WTC11 (cell line): ENCODE measurements around the gene LPP. TPM values are rescaled to one million over a fixed set of nuclear protein-coding genes. Genes with fewer than 3 reads are reported as not detected.

Source experiments
- ATAC-seq: fragments of 200-7000 bp; cut with Tn5 transposase; 2 replicates; pipeline ENCODE4 v1.10.0; 2021; ENCODE audit warnings: mild to moderate bottlenecking, moderate library complexity
- CTCF ChIA-PET: fragments of 300-600 bp; sonication (Branson Sonifier 250); formaldehyde crosslinking; loops from one replicate; lab custom pipeline; 2021; ENCODE audit warnings: antibody characterized with exemption; lab: Charles Lee
- POLR2A ChIA-PET: fragments of 350-600 bp; sonication (Branson Sonifier 250); formaldehyde crosslinking; loops from one replicate; lab custom pipeline; 2021; ENCODE audit warnings: antibody characterized with exemption; lab: Charles Lee
- DNase-seq: peaks from one replicate; pipeline ENCODE4 v3.0.0; 2021; ENCODE audit warnings: low spot score
- H3K27ac Mint-ChIP-seq: 2 replicates; pipeline ENCODE4 v1.8.0; 2021; ENCODE audit warnings: mixed read lengths
- H3K27me3 Mint-ChIP-seq: 2 replicates; pipeline ENCODE4 v1.8.0; 2021; ENCODE audit warnings: low read depth, mild to moderate bottlenecking, moderate library complexity, mixed read lengths
- H3K36me3 Mint-ChIP-seq: 2 replicates; pipeline ENCODE4 v1.8.0; 2021; ENCODE audit warnings: mixed read lengths
- H3K4me1 Mint-ChIP-seq: 2 replicates; pipeline ENCODE4 v1.8.0; 2022; ENCODE audit warnings: mixed read lengths
- H3K4me3 Mint-ChIP-seq: 2 replicates; pipeline ENCODE4 v1.8.0; 2021; ENCODE audit warnings: mild to moderate bottlenecking, moderate library complexity, mixed read lengths
- H3K9me3 Mint-ChIP-seq: 2 replicates; pipeline ENCODE4 v1.8.0; 2021; ENCODE audit warnings: mixed read lengths
- ATF1 ChIP-seq: sonication (generic); formaldehyde crosslinking; IDR thresholded peaks from 2 replicates; pipeline ENCODE4 v1.8.1; 2023; ENCODE audit warnings: mild to moderate bottlenecking, moderate library complexity, missing genetic modification reagents
- ELF4 ChIP-seq: sonication (generic); formaldehyde crosslinking; IDR thresholded peaks from 2 replicates; pipeline ENCODE4 v1.8.1; 2022; ENCODE audit warnings: low read depth, mild to moderate bottlenecking, moderate library complexity, missing genetic modification reagents
- ESRRA ChIP-seq: sonication (generic); formaldehyde crosslinking; IDR thresholded peaks from 2 replicates; pipeline ENCODE4 v1.8.1; 2022; ENCODE audit warnings: mild to moderate bottlenecking, missing genetic modification reagents, borderline replicate concordance
- FOXP1 ChIP-seq: sonication (generic); formaldehyde crosslinking; IDR thresholded peaks from 2 replicates; pipeline ENCODE4 v1.8.0; 2022; ENCODE audit warnings: missing genetic modification reagents, mild to moderate bottlenecking, moderate library complexity, borderline replicate concordance
- KAT7 ChIP-seq: sonication (generic); formaldehyde crosslinking; IDR thresholded peaks from 2 replicates; pipeline ENCODE4 v1.8.1; 2023; ENCODE audit warnings: missing genetic modification reagents, mild to moderate bottlenecking, borderline replicate concordance
- MYBL2 ChIP-seq: sonication (generic); formaldehyde crosslinking; IDR thresholded peaks from 2 replicates; pipeline ENCODE4 v1.8.1; 2023; ENCODE audit warnings: mild to moderate bottlenecking, moderate library complexity, missing genetic modification reagents
- NFATC4 ChIP-seq: fragments of 250-450 bp; sonication (Bioruptor Pico); IDR thresholded peaks from 2 replicates; pipeline ENCODE4 v1.9.0; 2021; ENCODE audit warnings: mild to moderate bottlenecking
- NR1H2 ChIP-seq: sonication (generic); formaldehyde crosslinking; IDR thresholded peaks from 2 replicates; pipeline ENCODE4 v1.9.0; 2021; ENCODE audit warnings: mild to moderate bottlenecking, moderate library complexity, missing genetic modification reagents
- OVOL2 ChIP-seq: fragments of 250-450 bp; sonication (Bioruptor Pico); IDR thresholded peaks from 2 replicates; pipeline ENCODE4 v1.9.0; 2021; ENCODE audit warnings: mild to moderate bottlenecking, borderline replicate concordance
- TP53 ChIP-seq: sonication (generic); formaldehyde crosslinking; IDR thresholded peaks from 2 replicates; pipeline ENCODE4 v1.8.1; 2023; ENCODE audit warnings: mild to moderate bottlenecking, missing genetic modification reagents
- ZBTB21 ChIP-seq: sonication (generic); formaldehyde crosslinking; IDR thresholded peaks from 2 replicates; pipeline ENCODE4 v1.8.1; 2023; ENCODE audit warnings: mild to moderate bottlenecking, missing genetic modification reagents, borderline replicate concordance
- ZNF219 ChIP-seq: sonication (generic); formaldehyde crosslinking; IDR thresholded peaks from 2 replicates; pipeline ENCODE4 v1.8.0; 2023; ENCODE audit warnings: missing genetic modification reagents, mild to moderate bottlenecking, borderline replicate concordance
- ZNF396 ChIP-seq: fragments of 250-450 bp; sonication (Bioruptor Pico); IDR thresholded peaks from 2 replicates; pipeline ENCODE4 v1.8.0; 2021; ENCODE audit warnings: mild to moderate bottlenecking, moderate library complexity, borderline replicate concordance
- ZNF671 ChIP-seq: fragments of 250-450 bp; sonication (Bioruptor Pico); IDR thresholded peaks from 2 replicates; pipeline ENCODE4 v1.8.0; 2021; ENCODE audit warnings: mild to moderate bottlenecking
- total RNA-seq: library from RNA; stranded (reverse); gene quantifications from 3 replicates; pipeline ENCODE4 v1.2.3, GENCODE V29; 2021
- TF ChIP-seq, protein P1 (sequence below): fragments of 250-450 bp; sonication (Bioruptor Pico); IDR thresholded peaks from 2 replicates; pipeline ENCODE4 v2.1.2; 2022; ENCODE audit warnings: mild to moderate bottlenecking, moderate library complexity
- TF ChIP-seq, protein P2 (sequence below): fragments of 250-450 bp; sonication (Bioruptor Pico); IDR thresholded peaks from 2 replicates; pipeline ENCODE4 v1.9.0; 2021; ENCODE audit warnings: mild to moderate bottlenecking, borderline replicate concordance
- TF ChIP-seq, protein P3 (sequence below): fragments of 250-450 bp; sonication (Bioruptor Pico); IDR thresholded peaks from 2 replicates; pipeline ENCODE4 v1.9.0; 2021; ENCODE audit warnings: mild to moderate bottlenecking
- TF ChIP-seq, protein P4 (sequence below): sonication (generic); formaldehyde crosslinking; IDR thresholded peaks from 2 replicates; pipeline ENCODE4 v1.8.1; 2023; ENCODE audit warnings: mild to moderate bottlenecking, missing genetic modification reagents
- TF ChIP-seq, protein P5 (sequence below): sonication (generic); formaldehyde crosslinking; IDR thresholded peaks from 2 replicates; pipeline ENCODE4 v1.8.1; 2022; ENCODE audit warnings: mild to moderate bottlenecking, missing genetic modification reagents, moderate library complexity, borderline replicate concordance
- TF ChIP-seq, protein P6 (sequence below): sonication (generic); formaldehyde crosslinking; IDR thresholded peaks from 2 replicates; pipeline ENCODE4 v1.8.1; 2022; ENCODE audit warnings: missing genetic modification reagents, borderline replicate concordance

Gene LPP
- total RNA-seq, 1 experiment from 2014 or later: 49.6 TPM

DNA sequence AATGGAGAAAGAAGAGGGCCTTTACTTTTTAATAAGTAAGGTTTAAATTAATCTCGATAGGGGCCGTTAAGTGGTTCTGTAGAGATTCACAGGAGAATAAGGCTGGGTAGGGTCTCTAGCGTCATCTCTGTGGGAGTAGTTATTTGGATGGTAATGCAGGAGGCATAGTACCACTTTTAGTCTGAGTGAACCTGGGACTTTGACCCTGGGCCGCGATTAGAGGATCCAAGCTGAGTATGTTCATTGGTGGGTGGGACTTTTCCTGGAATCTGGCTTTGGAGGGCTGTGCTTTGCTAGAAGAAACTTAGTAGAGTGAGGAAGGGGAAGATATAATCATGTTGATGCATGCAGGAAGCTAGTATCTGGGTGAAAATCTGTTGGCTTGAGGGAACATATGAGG lies 4.0 kb downstream of the LPP start (continued):
- TF ChIP-seq TP53 (CRISPR knock-in tag) (no peak), ATF1 (CRISPR knock-in tag) (no peak), NR1H2 (CRISPR knock-in tag) (no peak), FOXP1 (no peak)
- TF ChIP-seq, protein P1, sequence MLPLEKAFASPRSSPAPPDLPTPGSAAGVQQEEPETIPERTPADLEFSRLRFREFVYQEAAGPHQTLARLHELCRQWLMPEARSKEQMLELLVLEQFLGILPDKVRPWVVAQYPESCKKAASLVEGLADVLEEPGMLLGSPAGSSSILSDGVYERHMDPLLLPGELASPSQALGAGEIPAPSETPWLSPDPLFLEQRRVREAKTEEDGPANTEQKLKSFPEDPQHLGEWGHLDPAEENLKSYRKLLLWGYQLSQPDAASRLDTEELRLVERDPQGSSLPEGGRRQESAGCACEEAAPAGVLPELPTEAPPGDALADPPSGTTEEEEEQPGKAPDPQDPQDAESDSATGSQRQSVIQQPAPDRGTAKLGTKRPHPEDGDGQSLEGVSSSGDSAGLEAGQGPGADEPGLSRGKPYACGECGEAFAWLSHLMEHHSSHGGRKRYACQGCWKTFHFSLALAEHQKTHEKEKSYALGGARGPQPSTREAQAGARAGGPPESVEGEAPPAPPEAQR: no peak

DNA sequence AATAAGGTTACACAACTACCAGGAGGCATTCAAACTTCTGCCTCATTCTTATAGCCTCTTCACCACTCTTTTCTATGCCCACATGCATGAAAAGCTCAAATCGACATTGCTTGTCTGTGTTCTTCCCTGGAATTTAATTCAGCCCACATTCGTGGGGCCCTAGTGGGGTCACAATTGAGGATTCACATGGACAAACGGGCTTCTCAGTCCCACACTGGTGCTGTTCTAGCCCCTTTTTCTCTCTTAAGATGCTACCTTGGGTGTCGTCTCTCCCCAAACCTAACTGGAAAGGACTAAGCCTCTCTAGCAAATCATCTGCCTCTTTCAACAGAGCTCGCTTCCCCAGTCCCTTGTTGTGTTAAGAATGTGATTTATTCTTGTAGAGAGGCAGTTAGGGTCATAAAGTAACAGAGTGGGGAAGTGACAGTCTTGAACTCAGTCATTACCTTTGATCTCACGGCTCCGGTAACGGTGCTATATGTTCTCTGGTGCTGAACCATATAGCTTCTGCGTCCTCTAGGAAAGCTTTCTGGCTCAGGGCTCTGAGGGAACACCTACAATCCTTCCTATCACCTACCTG lies 4.9 kb downstream of the LPP start:
- no peak for TF ChIP-seq ESRRA (CRISPR knock-in tag)
- TF ChIP-seq, protein P2, sequence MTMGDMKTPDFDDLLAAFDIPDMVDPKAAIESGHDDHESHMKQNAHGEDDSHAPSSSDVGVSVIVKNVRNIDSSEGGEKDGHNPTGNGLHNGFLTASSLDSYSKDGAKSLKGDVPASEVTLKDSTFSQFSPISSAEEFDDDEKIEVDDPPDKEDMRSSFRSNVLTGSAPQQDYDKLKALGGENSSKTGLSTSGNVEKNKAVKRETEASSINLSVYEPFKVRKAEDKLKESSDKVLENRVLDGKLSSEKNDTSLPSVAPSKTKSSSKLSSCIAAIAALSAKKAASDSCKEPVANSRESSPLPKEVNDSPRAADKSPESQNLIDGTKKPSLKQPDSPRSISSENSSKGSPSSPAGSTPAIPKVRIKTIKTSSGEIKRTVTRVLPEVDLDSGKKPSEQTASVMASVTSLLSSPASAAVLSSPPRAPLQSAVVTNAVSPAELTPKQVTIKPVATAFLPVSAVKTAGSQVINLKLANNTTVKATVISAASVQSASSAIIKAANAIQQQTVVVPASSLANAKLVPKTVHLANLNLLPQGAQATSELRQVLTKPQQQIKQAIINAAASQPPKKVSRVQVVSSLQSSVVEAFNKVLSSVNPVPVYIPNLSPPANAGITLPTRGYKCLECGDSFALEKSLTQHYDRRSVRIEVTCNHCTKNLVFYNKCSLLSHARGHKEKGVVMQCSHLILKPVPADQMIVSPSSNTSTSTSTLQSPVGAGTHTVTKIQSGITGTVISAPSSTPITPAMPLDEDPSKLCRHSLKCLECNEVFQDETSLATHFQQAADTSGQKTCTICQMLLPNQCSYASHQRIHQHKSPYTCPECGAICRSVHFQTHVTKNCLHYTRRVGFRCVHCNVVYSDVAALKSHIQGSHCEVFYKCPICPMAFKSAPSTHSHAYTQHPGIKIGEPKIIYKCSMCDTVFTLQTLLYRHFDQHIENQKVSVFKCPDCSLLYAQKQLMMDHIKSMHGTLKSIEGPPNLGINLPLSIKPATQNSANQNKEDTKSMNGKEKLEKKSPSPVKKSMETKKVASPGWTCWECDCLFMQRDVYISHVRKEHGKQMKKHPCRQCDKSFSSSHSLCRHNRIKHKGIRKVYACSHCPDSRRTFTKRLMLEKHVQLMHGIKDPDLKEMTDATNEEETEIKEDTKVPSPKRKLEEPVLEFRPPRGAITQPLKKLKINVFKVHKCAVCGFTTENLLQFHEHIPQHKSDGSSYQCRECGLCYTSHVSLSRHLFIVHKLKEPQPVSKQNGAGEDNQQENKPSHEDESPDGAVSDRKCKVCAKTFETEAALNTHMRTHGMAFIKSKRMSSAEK (CRISPR knock-in tag): no peak
- TF ChIP-seq MYBL2: no peak
- TF ChIP-seq, protein P3, sequence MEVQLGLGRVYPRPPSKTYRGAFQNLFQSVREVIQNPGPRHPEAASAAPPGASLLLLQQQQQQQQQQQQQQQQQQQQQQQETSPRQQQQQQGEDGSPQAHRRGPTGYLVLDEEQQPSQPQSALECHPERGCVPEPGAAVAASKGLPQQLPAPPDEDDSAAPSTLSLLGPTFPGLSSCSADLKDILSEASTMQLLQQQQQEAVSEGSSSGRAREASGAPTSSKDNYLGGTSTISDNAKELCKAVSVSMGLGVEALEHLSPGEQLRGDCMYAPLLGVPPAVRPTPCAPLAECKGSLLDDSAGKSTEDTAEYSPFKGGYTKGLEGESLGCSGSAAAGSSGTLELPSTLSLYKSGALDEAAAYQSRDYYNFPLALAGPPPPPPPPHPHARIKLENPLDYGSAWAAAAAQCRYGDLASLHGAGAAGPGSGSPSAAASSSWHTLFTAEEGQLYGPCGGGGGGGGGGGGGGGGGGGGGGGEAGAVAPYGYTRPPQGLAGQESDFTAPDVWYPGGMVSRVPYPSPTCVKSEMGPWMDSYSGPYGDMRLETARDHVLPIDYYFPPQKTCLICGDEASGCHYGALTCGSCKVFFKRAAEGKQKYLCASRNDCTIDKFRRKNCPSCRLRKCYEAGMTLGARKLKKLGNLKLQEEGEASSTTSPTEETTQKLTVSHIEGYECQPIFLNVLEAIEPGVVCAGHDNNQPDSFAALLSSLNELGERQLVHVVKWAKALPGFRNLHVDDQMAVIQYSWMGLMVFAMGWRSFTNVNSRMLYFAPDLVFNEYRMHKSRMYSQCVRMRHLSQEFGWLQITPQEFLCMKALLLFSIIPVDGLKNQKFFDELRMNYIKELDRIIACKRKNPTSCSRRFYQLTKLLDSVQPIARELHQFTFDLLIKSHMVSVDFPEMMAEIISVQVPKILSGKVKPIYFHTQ (CRISPR knock-in tag): no peak
- TF ChIP-seq, protein P4, sequence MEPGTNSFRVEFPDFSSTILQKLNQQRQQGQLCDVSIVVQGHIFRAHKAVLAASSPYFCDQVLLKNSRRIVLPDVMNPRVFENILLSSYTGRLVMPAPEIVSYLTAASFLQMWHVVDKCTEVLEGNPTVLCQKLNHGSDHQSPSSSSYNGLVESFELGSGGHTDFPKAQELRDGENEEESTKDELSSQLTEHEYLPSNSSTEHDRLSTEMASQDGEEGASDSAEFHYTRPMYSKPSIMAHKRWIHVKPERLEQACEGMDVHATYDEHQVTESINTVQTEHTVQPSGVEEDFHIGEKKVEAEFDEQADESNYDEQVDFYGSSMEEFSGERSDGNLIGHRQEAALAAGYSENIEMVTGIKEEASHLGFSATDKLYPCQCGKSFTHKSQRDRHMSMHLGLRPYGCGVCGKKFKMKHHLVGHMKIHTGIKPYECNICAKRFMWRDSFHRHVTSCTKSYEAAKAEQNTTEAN (CRISPR knock-in tag): no peak
- TF ChIP-seq ZBTB21: no peak
- TF ChIP-seq ZNF671 (CRISPR knock-in tag): no peak
- Mint-ChIP-seq H3K27ac (no peak overlapping the region), H3K4me1 (peaks cover 37% of the 10 kb centered on the region), H3K36me3 (no peaks in the 10 kb centered on the region), H3K27me3 (no peaks in the 10 kb centered on the region), H3K4me3 (no peak overlapping the region), H3K9me3 (no peaks in the 10 kb centered on the region)
- CTCF ChIA-PET: interaction anchor here (1.1 to 1.9 kb wide), 3 partner anchors 47 to 418 kb away, joined by 3 to 8 read pairs (median 6); no protein-coding TSS in a partner anchor
- DNase-seq (no peak), ATAC-seq (no peak)
- POLR2A ChIA-PET: interaction anchor here (0.8 to 1.1 kb wide), 2 partner anchors 12 to 27 kb away, joined by 3 to 4 read pairs; no protein-coding TSS in a partner anchor

DNA sequence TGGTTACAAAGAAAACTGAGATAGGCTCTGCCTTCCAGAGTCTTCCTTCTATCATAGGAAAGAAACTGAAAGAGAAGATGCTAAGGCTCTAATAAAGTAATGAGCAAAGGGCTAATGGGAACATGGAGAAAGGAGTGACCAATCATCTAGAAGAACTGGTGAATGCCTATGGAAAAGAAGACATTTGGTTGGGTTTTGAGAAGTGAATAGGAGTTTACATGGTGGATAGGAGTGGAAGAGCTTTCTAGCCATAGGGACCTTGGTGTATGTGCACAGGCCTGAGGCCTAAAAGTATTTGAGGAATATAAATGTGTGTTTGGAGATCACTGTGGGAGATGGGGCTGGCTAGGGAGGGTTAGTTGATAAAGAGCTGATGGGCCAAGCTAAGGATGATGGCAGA lies 6.8 kb downstream of the LPP start:
- no peaks in the 10 kb centered on the region for H3K27me3 Mint-ChIP-seq
- DNase-seq: no peak
- H3K4me3 Mint-ChIP-seq: no peak overlapping the region
- H3K4me1 Mint-ChIP-seq: peaks cover 32% of the 10 kb centered on the region
- H3K36me3 Mint-ChIP-seq: no peaks in the 10 kb centered on the region
- ATAC-seq: no peak
- H3K9me3 Mint-ChIP-seq: no peaks in the 10 kb centered on the region
- no peak overlapping the region for H3K27ac Mint-ChIP-seq
- ChIA-PET CTCF (interaction anchor here (0.8 kb wide), 1 partner anchor 45 kb away, joined by 3 read pairs; no protein-coding TSS in a partner anchor), POLR2A (interaction anchor here (0.7 to 1.0 kb wide), 3 partner anchors 8 to 170 kb away, joined by 3 read pairs; no protein-coding TSS in a partner anchor)
- TF ChIP-seq, protein P5, sequence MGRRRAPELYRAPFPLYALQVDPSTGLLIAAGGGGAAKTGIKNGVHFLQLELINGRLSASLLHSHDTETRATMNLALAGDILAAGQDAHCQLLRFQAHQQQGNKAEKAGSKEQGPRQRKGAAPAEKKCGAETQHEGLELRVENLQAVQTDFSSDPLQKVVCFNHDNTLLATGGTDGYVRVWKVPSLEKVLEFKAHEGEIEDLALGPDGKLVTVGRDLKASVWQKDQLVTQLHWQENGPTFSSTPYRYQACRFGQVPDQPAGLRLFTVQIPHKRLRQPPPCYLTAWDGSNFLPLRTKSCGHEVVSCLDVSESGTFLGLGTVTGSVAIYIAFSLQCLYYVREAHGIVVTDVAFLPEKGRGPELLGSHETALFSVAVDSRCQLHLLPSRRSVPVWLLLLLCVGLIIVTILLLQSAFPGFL (CRISPR knock-in tag): no peak
- TF ChIP-seq OVOL2 (CRISPR knock-in tag): no peak
- no peak for TF ChIP-seq ZNF671 (CRISPR knock-in tag)
- TF ChIP-seq ZNF396 (CRISPR knock-in tag): no peak
- TF ChIP-seq ELF4 (CRISPR knock-in tag): no peak
- TF ChIP-seq NFATC4 (CRISPR knock-in tag): no peak
- TF ChIP-seq KAT7: no peak
- no peak for TF ChIP-seq ZNF219
- TF ChIP-seq, protein P6, sequence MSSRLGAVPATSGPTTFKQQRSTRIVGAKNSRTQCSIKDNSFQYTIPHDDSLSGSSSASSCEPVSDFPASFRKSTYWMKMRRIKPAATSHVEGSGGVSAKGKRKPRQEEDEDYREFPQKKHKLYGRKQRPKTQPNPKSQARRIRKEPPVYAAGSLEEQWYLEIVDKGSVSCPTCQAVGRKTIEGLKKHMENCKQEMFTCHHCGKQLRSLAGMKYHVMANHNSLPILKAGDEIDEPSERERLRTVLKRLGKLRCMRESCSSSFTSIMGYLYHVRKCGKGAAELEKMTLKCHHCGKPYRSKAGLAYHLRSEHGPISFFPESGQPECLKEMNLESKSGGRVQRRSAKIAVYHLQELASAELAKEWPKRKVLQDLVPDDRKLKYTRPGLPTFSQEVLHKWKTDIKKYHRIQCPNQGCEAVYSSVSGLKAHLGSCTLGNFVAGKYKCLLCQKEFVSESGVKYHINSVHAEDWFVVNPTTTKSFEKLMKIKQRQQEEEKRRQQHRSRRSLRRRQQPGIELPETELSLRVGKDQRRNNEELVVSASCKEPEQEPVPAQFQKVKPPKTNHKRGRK: no peak
